Measurements from ENCODE around the gene CAPN12. TPM values are rescaled to one million over a fixed set of nuclear protein-coding genes. Genes with fewer than 3 reads are reported as not detected.
"Not testable (repeated sequence)": the region's sequence is repeated elsewhere in the genome, so short reads cannot be mapped to it uniquely, and the experiment has no call there.

The CAPN12 gene
- polyA plus RNA-seq, 3 donors = 1.8 TPM; not detected in 2

- H3K4me2 ChIP-seq (replicated peaks; ENCODE audit: extremely low read depth, low read length, poor library complexity, severe bottlenecking); H3K36me3 ChIP-seq (replicated peaks in 1 of 2; ENCODE audit: control insufficient read depth in 1 of 2, insufficient read depth in 2 of 2, low read length in 2 of 2); H3K27ac Mint-ChIP-seq; H2AFZ ChIP-seq (ENCODE audit: insufficient read depth, low read depth, low read length, poor library complexity, severe bottlenecking); H3K36me3 Mint-ChIP-seq; H3K79me2 ChIP-seq (ENCODE audit: insufficient read depth, low read length); H3K27me3 Mint-ChIP-seq (ENCODE audit: low read depth in 3 of 3); H3K9ac ChIP-seq (ENCODE audit: insufficient read depth, low read length, poor library complexity, severe bottlenecking); H3K9me3 ChIP-seq (replicated peaks in 1 of 2; ENCODE audit: control insufficient read depth in 1 of 2, insufficient read depth in 1 of 2, low read length in 2 of 2); H3K4me3 Mint-ChIP-seq; H3K9me3 Mint-ChIP-seq; H3K4me1 ChIP-seq (ENCODE audit: control insufficient read depth in 1 of 2, insufficient read depth in 2 of 2, low read length in 2 of 2); H4K20me1 ChIP-seq (ENCODE audit: insufficient read depth, low read length); H3K4me1 Mint-ChIP-seq; H3K27ac ChIP-seq (ENCODE audit: low read depth in 1 of 2, low read length in 2 of 2); DNase-seq; intact Hi-C loops (cut with micrococcal nuclease); H3K27me3 ChIP-seq (ENCODE audit: control insufficient read depth in 2 of 2, insufficient read depth in 2 of 2, low read length in 2 of 2): not testable (repeated sequence)
- 100% methylated on average over 1 of the region's 49 CpGs for WGBS (ENCODE audit: insufficient coverage)
- peak overlapping the region; percentile 14 to 32 (median 30) for H3K4me3 ChIP-seq (replicated peaks in 1 of 3; ENCODE audit: low read depth in 2 of 3, low read length in 3 of 3)
Observed at GRCh38 chr19:38790507-38791403, 46.5 kb upstream of the CAPN12 start.

DNA sequence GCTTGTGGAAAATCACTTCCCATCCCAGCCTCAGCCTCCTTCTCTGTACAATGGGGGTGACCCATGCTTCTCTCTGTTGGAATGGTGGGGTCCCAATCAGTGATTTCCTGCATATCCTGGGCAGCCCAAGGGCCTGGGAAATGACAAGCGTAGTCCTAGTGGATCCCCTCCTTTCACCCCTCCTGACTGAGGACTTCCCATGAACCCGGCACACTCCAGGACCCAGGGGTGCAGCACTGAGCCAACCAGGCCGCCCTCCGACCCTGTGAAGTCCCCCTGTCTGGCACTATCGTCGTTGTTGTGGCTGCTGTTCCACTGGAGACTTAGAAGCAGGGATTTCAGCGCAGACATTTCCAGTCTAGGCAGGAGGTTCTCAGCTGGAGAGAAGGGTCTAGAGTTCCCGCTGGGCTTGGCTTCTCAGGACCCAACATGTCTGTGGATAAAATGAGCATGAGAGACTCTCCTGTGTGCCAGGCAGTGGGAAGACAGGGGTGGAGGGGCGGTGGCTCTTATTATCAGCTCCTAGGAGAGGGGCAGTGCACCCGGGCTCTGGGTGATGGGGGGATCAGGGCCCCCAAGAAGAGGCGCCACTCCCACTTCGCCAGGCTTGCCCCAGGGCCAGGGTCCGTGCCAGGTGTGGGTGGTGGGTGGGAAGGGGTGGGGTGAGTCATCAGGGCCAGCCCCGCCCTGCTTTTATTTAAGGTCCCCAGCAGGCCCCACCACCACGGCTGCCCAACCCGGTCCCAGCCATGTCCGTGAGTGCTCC, 44.4 kb upstream of the CAPN12 start, which contains the start of gene LGALS7B:
TSS of gene LGALS7B (plus strand) at position 723 of the 766 bp plus-strand sequence. CDS start at position 750, 27 bp downstream.
- H2AFZ ChIP-seq (ENCODE audit: insufficient read depth, low read depth, low read length, poor library complexity, severe bottlenecking) = no peak within 1 kb of the TSS
- no peak within 1 kb of the TSS for H3K27ac ChIP-seq (ENCODE audit: low read depth in 1 of 2, low read length in 2 of 2)
- no peaks in the 10 kb centered on the region for H3K79me2 ChIP-seq (ENCODE audit: insufficient read depth, low read length)
- H3K9ac ChIP-seq (ENCODE audit: insufficient read depth, low read length, poor library complexity, severe bottlenecking) = no peak within 1 kb of the TSS
- H3K4me3 ChIP-seq (replicated peaks in 1 of 3; ENCODE audit: low read depth in 2 of 3, low read length in 3 of 3) = no peak within 1 kb of the TSS
- no peaks in the 10 kb centered on the region for H3K36me3 ChIP-seq (replicated peaks in 1 of 2; ENCODE audit: control insufficient read depth in 1 of 2, insufficient read depth in 2 of 2, low read length in 2 of 2)
- no peaks in the 10 kb centered on the region for H3K27me3 ChIP-seq (ENCODE audit: control insufficient read depth in 2 of 2, insufficient read depth in 2 of 2, low read length in 2 of 2)
- peaks cover 9% of the 10 kb centered on the region in 2 donors for H3K4me1 ChIP-seq (ENCODE audit: control insufficient read depth in 1 of 2, insufficient read depth in 2 of 2, low read length in 2 of 2)
- no peaks in the 10 kb centered on the region for H3K9me3 Mint-ChIP-seq
- intact Hi-C loops (cut with micrococcal nuclease) = loop anchor here in 1 of 2 donors (2.0 kb wide), 1 partner anchor 20 kb away; no protein-coding TSS in a partner anchor
- H3K27me3 Mint-ChIP-seq (ENCODE audit: low read depth in 3 of 3) = peaks cover 0 to 3% (median 0%) of the 10 kb centered on the region in 3 donors
- H3K4me1 Mint-ChIP-seq = peaks cover 7% of the 10 kb centered on the region
- H3K9me3 ChIP-seq (replicated peaks in 1 of 2; ENCODE audit: control insufficient read depth in 1 of 2, insufficient read depth in 1 of 2, low read length in 2 of 2) = no peaks in the 10 kb centered on the region
- no peaks in the 10 kb centered on the region for H3K36me3 Mint-ChIP-seq
- no peak within 1 kb of the TSS for H3K27ac Mint-ChIP-seq
- H3K4me2 ChIP-seq (replicated peaks; ENCODE audit: extremely low read depth, low read length, poor library complexity, severe bottlenecking) = no peak within 1 kb of the TSS
- H3K4me3 Mint-ChIP-seq = no peak within 1 kb of the TSS
- no peak for TF ChIP-seq CTCF (IDR thresholded peaks at IDR 0.05)
- 95% methylated on average over 8 of the region's 17 CpGs for WGBS (ENCODE audit: insufficient coverage)
- no peaks in the 10 kb centered on the region for H4K20me1 ChIP-seq (ENCODE audit: insufficient read depth, low read length)
- DNase-seq = no peak
